ENCODE data around the gene PPARA. TPM values are rescaled to one million over a fixed set of nuclear protein-coding genes. Genes with fewer than 3 reads are reported as not detected.

The PPARA gene
- total and polyA plus RNA-seq, 2 of the 4 experiments (the other 2 are of a cell fraction), result 3.1 to 7.0 TPM

GRCh38 chr22:46132830-46133587 is 17.3 kb upstream of the PPARA start:
- in situ Hi-C loops (cut with MboI; ENCODE audit: low sequenced_read_pairs), result loop anchor here (25.0 kb wide), 1 partner anchor 404 kb away; the partner anchor contains the start of gene CELSR1
- CTCF ChIA-PET, result no interaction called here

More at GRCh38 chr22:46132830-46133587, 17.3 kb upstream of the PPARA start:
- H3K27me3 ChIP-seq (ENCODE audit: control insufficient read depth, insufficient read depth, low read length), result no peaks in the 10 kb centered on the region; the same call in 1 of the 2 replicates
- no peaks in the 10 kb centered on the region for H3K4me1 ChIP-seq (ENCODE audit: control insufficient read depth, insufficient read depth, low read length)
- H3K9me1 ChIP-seq (ENCODE audit: insufficient read depth, low read length), result peaks cover 4% of the 10 kb centered on the region; the same call in 1 of the 2 replicates
- BruUV-seq (replicated peaks), result no TSS peak
- no peak overlapping the region for H3K27ac ChIP-seq (ENCODE audit: insufficient read depth, low read length)
- H2BK20ac ChIP-seq (ENCODE audit: low read depth, low read length), result no peak overlapping the region
- TF ChIP-seq MXI1 (IDR thresholded peaks at IDR 0.05; ENCODE audit: borderline replicate concordance, low read depth, low read length) (no peak), BHLHE40 (IDR thresholded peaks at IDR 0.05; ENCODE audit: low read depth, low read length) (no peak), POLR2A (IDR thresholded peaks at IDR 0.05; ENCODE audit: low read depth, low read length) (no peak), RFX5 (IDR thresholded peaks at IDR 0.05; ENCODE audit: low read depth, low read length) (no peak), NFE2L2 (IDR thresholded peaks at IDR 0.05; ENCODE audit: low read depth, low read length) (no peak), CEBPB (IDR thresholded peaks at IDR 0.05; ENCODE audit: low read depth, low read length) (no peak), USF2 (IDR thresholded peaks at IDR 0.05; ENCODE audit: low read depth, low read length) (no peak), SMC3 (IDR thresholded peaks at IDR 0.05; ENCODE audit: low read depth, low read length) (no peak), RAD21 (IDR thresholded peaks at IDR 0.05; ENCODE audit: low read length) (no peak), MAFK (IDR thresholded peaks at IDR 0.05; ENCODE audit: low read depth, low read length) (no peak), CHD1 (IDR thresholded peaks at IDR 0.05; ENCODE audit: low read depth, low read length) (no peak), ELK1 (IDR thresholded peaks at IDR 0.05; ENCODE audit: borderline replicate concordance, low read depth, low read length) (no peak), RCOR1 (IDR thresholded peaks at IDR 0.05; ENCODE audit: insufficient replicate concordance, low read length) (no peak), MAZ (IDR thresholded peaks at IDR 0.05; ENCODE audit: borderline replicate concordance, low read depth, low read length) (no peak), FOS (IDR thresholded peaks at IDR 0.05; ENCODE audit: low read depth, low read length) (no peak)
- TF ChIP-seq, protein P1, sequence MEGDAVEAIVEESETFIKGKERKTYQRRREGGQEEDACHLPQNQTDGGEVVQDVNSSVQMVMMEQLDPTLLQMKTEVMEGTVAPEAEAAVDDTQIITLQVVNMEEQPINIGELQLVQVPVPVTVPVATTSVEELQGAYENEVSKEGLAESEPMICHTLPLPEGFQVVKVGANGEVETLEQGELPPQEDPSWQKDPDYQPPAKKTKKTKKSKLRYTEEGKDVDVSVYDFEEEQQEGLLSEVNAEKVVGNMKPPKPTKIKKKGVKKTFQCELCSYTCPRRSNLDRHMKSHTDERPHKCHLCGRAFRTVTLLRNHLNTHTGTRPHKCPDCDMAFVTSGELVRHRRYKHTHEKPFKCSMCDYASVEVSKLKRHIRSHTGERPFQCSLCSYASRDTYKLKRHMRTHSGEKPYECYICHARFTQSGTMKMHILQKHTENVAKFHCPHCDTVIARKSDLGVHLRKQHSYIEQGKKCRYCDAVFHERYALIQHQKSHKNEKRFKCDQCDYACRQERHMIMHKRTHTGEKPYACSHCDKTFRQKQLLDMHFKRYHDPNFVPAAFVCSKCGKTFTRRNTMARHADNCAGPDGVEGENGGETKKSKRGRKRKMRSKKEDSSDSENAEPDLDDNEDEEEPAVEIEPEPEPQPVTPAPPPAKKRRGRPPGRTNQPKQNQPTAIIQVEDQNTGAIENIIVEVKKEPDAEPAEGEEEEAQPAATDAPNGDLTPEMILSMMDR (conservative IDR thresholded peaks at IDR 0.05; ENCODE audit: low read depth, low read length), result no peak
- no peak overlapping the region for H3K56ac ChIP-seq (ENCODE audit: extremely low read depth, insufficient read depth, low read length)
- no peaks in the 10 kb centered on the region for H3K79me1 ChIP-seq (ENCODE audit: low read depth in 1 of 2, low read length in 2 of 2)
- no peak overlapping the region for H3K4ac ChIP-seq (ENCODE audit: low read depth, low read length)
- POLR2A ChIA-PET (ENCODE audit: unreplicated experiment), result no interaction called here
- intact Hi-C loops (cut with micrococcal nuclease) (no loop called here), dilution Hi-C loops (cut with HindIII; ENCODE audit: low sequenced_read_pairs, unreplicated experiment) (no loop called here)
- no peaks in the 10 kb centered on the region for H4K20me1 ChIP-seq (ENCODE audit: insufficient read depth, low read length)
- H2BK5ac ChIP-seq (ENCODE audit: low read depth, low read length, poor library complexity, severe bottlenecking), result no peak overlapping the region
- no peak overlapping the region for H2BK120ac ChIP-seq (ENCODE audit: low read depth, low read length)
- H3K4me2 ChIP-seq (ENCODE audit: low read depth, low read length), result no peak overlapping the region
- ATAC-seq (ENCODE audit: low read depth) (no peak), DNase-seq (no peak)
- no peak overlapping the region for H3K14ac ChIP-seq (replicated peaks; ENCODE audit: low read depth, low read length)
- H3K9ac ChIP-seq (ENCODE audit: low read depth, low read length), result no peak overlapping the region
- no peak overlapping the region for H3K23ac ChIP-seq (ENCODE audit: low read depth, low read length)
- H2AFZ ChIP-seq (replicated peaks; ENCODE audit: low read length, poor library complexity), result no peak overlapping the region
- no peaks in the 10 kb centered on the region for H3K36me3 ChIP-seq (ENCODE audit: control insufficient read depth, insufficient read depth, low read length)
- no peaks in the 10 kb centered on the region for H3K9me3 ChIP-seq (ENCODE audit: control insufficient read depth, insufficient read depth, low read length)
- 63% methylated on average over 7 of the region's 19 CpGs; no CpG with 5 or more reads in 1 of the 2 experiments for WGBS, 2 experiments (ENCODE audit: extremely low coverage in 2 of 2, insufficient read length in 1 of 2)
- H2AK5ac ChIP-seq (ENCODE audit: low read depth, low read length), result no peak overlapping the region
- no peak overlapping the region for H2BK15ac ChIP-seq (ENCODE audit: low read depth, low read length)
- H3K18ac ChIP-seq (ENCODE audit: low read depth, low read length), result no peak overlapping the region
- no peak overlapping the region for H4K91ac ChIP-seq (ENCODE audit: insufficient read depth, low read depth, low read length)
- H3K4me3 ChIP-seq (ENCODE audit: insufficient read depth, low read depth, low read length), result no peak overlapping the region
- H4K8ac ChIP-seq (ENCODE audit: low read depth in 2 of 2, low read length in 2 of 2), result no peak overlapping the region
- no peak overlapping the region for H4K5ac ChIP-seq (ENCODE audit: low read depth, low read length)
- no peak overlapping the region for H2AK9ac ChIP-seq (replicated peaks; ENCODE audit: low read depth, low read length, poor library complexity)

All from IMR-90 (cell line).